ENCODE data around the gene CAVIN3. TPM values are rescaled to one million over a fixed set of nuclear protein-coding genes. Genes with fewer than 3 reads are reported as not detected.

CAVIN3 gene
- total RNA-seq, 3 donors from 2014 or later = 8.6 to 26.1 (median 14.0) TPM

DNA sequence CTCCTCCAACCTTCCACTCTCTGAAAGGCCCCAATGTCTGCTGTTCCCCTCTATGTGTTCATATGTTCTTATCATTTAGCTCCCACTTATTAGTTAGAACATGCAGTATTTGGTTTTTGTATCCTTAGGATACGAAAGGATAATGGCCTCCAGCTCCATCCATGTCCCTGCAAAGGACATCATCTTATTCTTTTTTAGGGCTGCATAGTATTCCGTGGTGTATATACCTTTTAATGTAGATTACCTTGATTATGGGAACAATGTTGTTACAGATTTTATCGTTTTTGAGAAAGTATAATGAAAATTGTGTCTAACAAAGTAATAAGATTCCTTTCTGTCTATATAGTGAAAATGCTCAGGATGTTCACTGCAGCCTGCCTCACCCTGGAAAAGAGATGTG is 16.0 kb upstream of the CAVIN3 start:
- DNase-seq = no peak
- peaks cover 9% of the 10 kb centered on the region for H3K27me3 Mint-ChIP-seq (ENCODE audit: low read depth)
- no peaks in the 10 kb centered on the region for H3K9me3 Mint-ChIP-seq
- no peaks in the 10 kb centered on the region for H3K36me3 Mint-ChIP-seq (ENCODE audit: insufficient read depth)
- H3K4me1 Mint-ChIP-seq (ENCODE audit: low read depth) = no peaks in the 10 kb centered on the region
- no peak overlapping the region for H3K4me3 Mint-ChIP-seq
- ATAC-seq = no peak

DNA sequence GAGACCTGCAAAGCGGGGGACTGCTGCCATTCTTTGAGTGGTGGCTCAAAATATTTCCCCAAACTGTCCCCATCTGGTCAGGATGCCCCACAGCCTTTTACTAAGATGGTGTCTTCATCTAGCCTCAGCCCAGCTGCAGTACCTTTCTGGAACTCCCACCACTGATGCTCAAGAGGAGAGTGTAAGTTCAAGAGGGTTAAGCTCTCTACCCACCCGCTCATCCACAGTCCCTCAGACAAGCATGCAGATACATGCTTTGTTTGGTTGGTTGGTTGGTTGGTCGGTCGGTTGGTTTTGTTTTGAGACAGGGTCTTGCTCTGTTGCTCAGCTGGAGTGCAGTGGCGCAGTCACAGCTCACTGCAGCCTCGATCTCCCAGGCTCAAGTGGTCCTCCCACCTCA is 14.5 kb upstream of the CAVIN3 start:
- DNase-seq = no peak
- Mint-ChIP-seq H3K9me3 (no peaks in the 10 kb centered on the region), H3K27me3 (ENCODE audit: low read depth) (peaks cover 9% of the 10 kb centered on the region), H3K36me3 (ENCODE audit: insufficient read depth) (no peaks in the 10 kb centered on the region), H3K4me1 (ENCODE audit: low read depth) (no peaks in the 10 kb centered on the region), H3K4me3 (no peak overlapping the region)
- no peak for ATAC-seq

- H3K9me3 Mint-ChIP-seq = no peaks in the 10 kb centered on the region
- no peak overlapping the region for H3K4me3 Mint-ChIP-seq
- H3K27me3 Mint-ChIP-seq (ENCODE audit: low read depth) = peaks cover 9% of the 10 kb centered on the region
- ATAC-seq (no peak), DNase-seq (no peak)
- H3K36me3 Mint-ChIP-seq (ENCODE audit: insufficient read depth) = no peaks in the 10 kb centered on the region
- H3K4me1 Mint-ChIP-seq (ENCODE audit: low read depth) = no peaks in the 10 kb centered on the region
These were observed 12.8 kb upstream of the CAVIN3 start for GRCh38 chr11:6333095-6333494.

DNA sequence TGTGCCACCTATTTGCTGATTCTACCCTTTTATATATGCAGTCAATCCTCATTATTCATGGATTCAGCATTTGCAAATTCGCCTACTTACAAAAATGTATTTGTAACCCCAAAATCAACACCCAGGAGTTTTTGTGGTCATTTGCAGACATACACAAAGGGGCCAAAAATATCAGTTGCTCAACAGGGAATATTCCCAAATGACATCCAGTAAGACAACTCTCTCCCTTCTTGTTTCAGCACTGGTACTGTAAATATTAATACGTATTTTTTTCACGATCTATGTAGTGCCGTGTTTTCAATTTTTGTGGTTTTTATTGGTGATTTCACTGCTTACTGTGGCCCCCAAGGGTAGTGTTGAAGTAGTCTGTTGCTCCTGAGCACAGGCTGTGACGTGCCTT is 11.8 kb upstream of the CAVIN3 start:
- peaks cover 13% of the 10 kb centered on the region for H3K27me3 Mint-ChIP-seq (ENCODE audit: low read depth)
- no peak for DNase-seq

GRCh38 chr11:6328321-6328720 is 8.0 kb upstream of the CAVIN3 start:
- Mint-ChIP-seq H3K4me3 (no peak overlapping the region), H3K27me3 (ENCODE audit: low read depth) (peaks cover 12% of the 10 kb centered on the region), H3K36me3 (ENCODE audit: insufficient read depth) (no peaks in the 10 kb centered on the region), H3K9me3 (no peaks in the 10 kb centered on the region), H3K4me1 (ENCODE audit: low read depth) (no peaks in the 10 kb centered on the region)
- no peak for ATAC-seq
- DNase-seq = no peak

More for the DNA sequence above, 11.8 kb upstream of the CAVIN3 start:
- no peak for ATAC-seq
- Mint-ChIP-seq H3K4me1 (ENCODE audit: low read depth) (no peaks in the 10 kb centered on the region), H3K36me3 (ENCODE audit: insufficient read depth) (no peaks in the 10 kb centered on the region), H3K9me3 (no peaks in the 10 kb centered on the region), H3K4me3 (no peak overlapping the region)

DNA sequence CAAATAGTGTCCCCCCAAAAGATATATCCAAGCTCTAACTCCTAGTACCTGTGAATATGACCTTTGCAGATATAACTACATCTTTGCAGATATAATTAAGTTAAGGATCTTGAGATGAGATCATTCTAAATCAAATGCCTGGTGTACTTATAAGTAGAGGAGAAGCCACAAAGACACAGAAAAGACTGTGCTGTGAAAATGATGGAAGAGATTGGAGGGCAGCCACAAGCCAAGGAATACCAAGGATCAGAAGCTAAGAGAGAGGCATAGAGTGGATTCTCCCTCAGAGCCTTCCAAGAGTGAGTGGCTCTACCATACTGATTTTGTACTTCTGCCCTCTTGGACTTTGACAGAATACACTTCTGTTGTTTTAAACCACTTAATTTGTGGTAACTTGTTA is 7.5 kb upstream of the CAVIN3 start:
- H3K27me3 Mint-ChIP-seq (ENCODE audit: low read depth) = peaks cover 8% of the 10 kb centered on the region
- no peaks in the 10 kb centered on the region for H3K9me3 Mint-ChIP-seq
- no peaks in the 10 kb centered on the region for H3K4me1 Mint-ChIP-seq (ENCODE audit: low read depth)
- H3K4me3 Mint-ChIP-seq = no peak overlapping the region
- ATAC-seq (no peak), DNase-seq (no peak)
- no peaks in the 10 kb centered on the region for H3K36me3 Mint-ChIP-seq (ENCODE audit: insufficient read depth)

DNA sequence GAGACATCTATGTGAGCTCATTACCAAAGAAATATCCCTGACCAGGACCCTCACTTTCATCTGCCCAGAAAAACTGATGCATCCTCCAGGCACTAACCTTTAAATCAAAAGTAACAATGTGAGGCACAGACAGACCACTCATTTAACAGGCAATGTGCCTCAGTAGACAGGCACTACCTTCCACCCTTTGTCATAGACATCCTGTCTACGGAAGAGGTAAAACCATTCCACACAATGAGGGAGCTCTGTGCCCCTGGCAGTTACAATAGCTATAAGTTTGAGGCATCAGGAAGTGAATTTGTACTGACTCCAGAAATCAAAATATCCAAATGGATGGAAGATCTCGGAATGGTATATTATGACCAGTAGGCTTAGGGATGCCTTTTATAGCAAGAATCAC is 6.7 kb upstream of the CAVIN3 start:
- no peaks in the 10 kb centered on the region for H3K9me3 Mint-ChIP-seq

DNA sequence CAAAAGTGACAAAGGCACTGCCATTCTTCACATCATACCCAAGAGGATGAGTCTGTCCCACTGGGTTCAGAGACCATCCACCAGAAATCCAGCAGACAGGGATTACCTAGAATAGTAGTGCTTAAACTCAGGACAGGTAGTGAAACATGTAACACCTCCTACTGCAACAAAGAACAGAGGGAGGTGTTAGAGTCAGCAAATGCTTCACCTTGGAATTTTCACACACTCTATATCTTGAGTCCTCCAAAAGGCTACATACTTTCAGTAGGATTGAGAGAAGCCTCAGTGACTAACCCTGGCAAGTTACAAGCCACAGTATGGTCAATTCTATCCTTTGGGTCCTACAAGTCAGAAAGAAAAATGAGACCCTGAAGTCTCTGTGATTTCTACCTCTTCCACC is 6.0 kb upstream of the CAVIN3 start:
- H3K27me3 Mint-ChIP-seq (ENCODE audit: low read depth) = peaks cover 12% of the 10 kb centered on the region
- DNase-seq (no peak), ATAC-seq (no peak)
- H3K4me3 Mint-ChIP-seq = no peak overlapping the region
- H3K4me1 Mint-ChIP-seq (ENCODE audit: low read depth) = peaks cover 14% of the 10 kb centered on the region
- H3K9me3 Mint-ChIP-seq = no peaks in the 10 kb centered on the region
- no peaks in the 10 kb centered on the region for H3K36me3 Mint-ChIP-seq (ENCODE audit: insufficient read depth)

More for the DNA sequence above, 6.7 kb upstream of the CAVIN3 start:
- Mint-ChIP-seq H3K4me3 (no peak overlapping the region), H3K36me3 (ENCODE audit: insufficient read depth) (no peaks in the 10 kb centered on the region), H3K27me3 (ENCODE audit: low read depth) (peaks cover 8% of the 10 kb centered on the region), H3K4me1 (ENCODE audit: low read depth) (peaks cover 7% of the 10 kb centered on the region)
- DNase-seq (no peak), ATAC-seq (no peak)

GRCh38 chr11:6323291-6323905 is 3.1 kb upstream of the CAVIN3 start:
- Mint-ChIP-seq H3K36me3 (ENCODE audit: insufficient read depth) (no peaks in the 10 kb centered on the region), H3K9me3 (no peaks in the 10 kb centered on the region)
- ATAC-seq = no peak

GRCh38 chr11:6321961-6322362 is 1.7 kb upstream of the CAVIN3 start:
- Mint-ChIP-seq H3K9me3 (no peaks in the 10 kb centered on the region), H3K4me1 (ENCODE audit: low read depth) (peaks cover 26% of the 10 kb centered on the region), H3K27me3 (ENCODE audit: low read depth) (peaks cover 41% of the 10 kb centered on the region), H3K4me3 (peak overlapping the region; percentile 51), H3K36me3 (ENCODE audit: insufficient read depth) (no peaks in the 10 kb centered on the region)
- DNase-seq (no peak), ATAC-seq (peak; percentile 50 to 56)

More at GRCh38 chr11:6323291-6323905, 3.1 kb upstream of the CAVIN3 start:
- H3K4me3 Mint-ChIP-seq = no peak overlapping the region
- H3K4me1 Mint-ChIP-seq (ENCODE audit: low read depth) = peaks cover 26% of the 10 kb centered on the region
- peaks cover 32% of the 10 kb centered on the region for H3K27me3 Mint-ChIP-seq (ENCODE audit: low read depth)
- DNase-seq = no peak

- ATAC-seq (no peak), DNase-seq (no peak)
- Mint-ChIP-seq H3K9me3 (no peaks in the 10 kb centered on the region), H3K4me3 (peak overlapping the region; percentile 74), H3K4me1 (ENCODE audit: low read depth) (peaks cover 26% of the 10 kb centered on the region), H3K36me3 (ENCODE audit: insufficient read depth) (no peaks in the 10 kb centered on the region), H3K27me3 (ENCODE audit: low read depth) (peaks cover 45% of the 10 kb centered on the region)
These were observed 1.1 kb upstream of the CAVIN3 start for GRCh38 chr11:6321356-6321755.

GRCh38 chr11:6319704-6320410 is 444 bp downstream of the CAVIN3 start:
- Mint-ChIP-seq H3K4me3 (peak overlapping the region; percentile 74), H3K9me3 (no peaks in the 10 kb centered on the region), H3K36me3 (ENCODE audit: insufficient read depth) (no peaks in the 10 kb centered on the region), H3K27me3 (ENCODE audit: low read depth) (peaks cover 49% of the 10 kb centered on the region), H3K4me1 (ENCODE audit: low read depth) (peaks cover 29% of the 10 kb centered on the region)
- DNase-seq (no peak), ATAC-seq (peak; percentile 42 to 49)

- H3K4me1 Mint-ChIP-seq (ENCODE audit: low read depth) = peaks cover 29% of the 10 kb centered on the region
- no peaks in the 10 kb centered on the region for H3K36me3 Mint-ChIP-seq (ENCODE audit: insufficient read depth)
- DNase-seq = no peak
- peaks cover 54% of the 10 kb centered on the region for H3K27me3 Mint-ChIP-seq (ENCODE audit: low read depth)
- ATAC-seq = no peak
- H3K4me3 Mint-ChIP-seq = peak overlapping the region; percentile 74
- H3K9me3 Mint-ChIP-seq = no peaks in the 10 kb centered on the region
These were observed 1.1 kb downstream of the CAVIN3 start for GRCh38 chr11:6319001-6319703.

GRCh38 chr11:6318204-6318603 is 2.1 kb downstream of the CAVIN3 start:
- H3K36me3 Mint-ChIP-seq (ENCODE audit: insufficient read depth) = no peaks in the 10 kb centered on the region
- H3K27me3 Mint-ChIP-seq (ENCODE audit: low read depth) = peaks cover 56% of the 10 kb centered on the region
- H3K9me3 Mint-ChIP-seq = no peaks in the 10 kb centered on the region
- DNase-seq = no peak
- H3K4me1 Mint-ChIP-seq (ENCODE audit: low read depth) = peaks cover 29% of the 10 kb centered on the region
- peak overlapping the region; percentile 27 for H3K4me3 Mint-ChIP-seq
- ATAC-seq = no peak

All from activated T-cell treated with anti-CD3 and anti-CD28 coated beads, Interleukin-2, amount 50 U/mL, for 4 hours (primary cell).